ENCODE data around the gene NTRK2.

The NTRK2 gene

DNA sequence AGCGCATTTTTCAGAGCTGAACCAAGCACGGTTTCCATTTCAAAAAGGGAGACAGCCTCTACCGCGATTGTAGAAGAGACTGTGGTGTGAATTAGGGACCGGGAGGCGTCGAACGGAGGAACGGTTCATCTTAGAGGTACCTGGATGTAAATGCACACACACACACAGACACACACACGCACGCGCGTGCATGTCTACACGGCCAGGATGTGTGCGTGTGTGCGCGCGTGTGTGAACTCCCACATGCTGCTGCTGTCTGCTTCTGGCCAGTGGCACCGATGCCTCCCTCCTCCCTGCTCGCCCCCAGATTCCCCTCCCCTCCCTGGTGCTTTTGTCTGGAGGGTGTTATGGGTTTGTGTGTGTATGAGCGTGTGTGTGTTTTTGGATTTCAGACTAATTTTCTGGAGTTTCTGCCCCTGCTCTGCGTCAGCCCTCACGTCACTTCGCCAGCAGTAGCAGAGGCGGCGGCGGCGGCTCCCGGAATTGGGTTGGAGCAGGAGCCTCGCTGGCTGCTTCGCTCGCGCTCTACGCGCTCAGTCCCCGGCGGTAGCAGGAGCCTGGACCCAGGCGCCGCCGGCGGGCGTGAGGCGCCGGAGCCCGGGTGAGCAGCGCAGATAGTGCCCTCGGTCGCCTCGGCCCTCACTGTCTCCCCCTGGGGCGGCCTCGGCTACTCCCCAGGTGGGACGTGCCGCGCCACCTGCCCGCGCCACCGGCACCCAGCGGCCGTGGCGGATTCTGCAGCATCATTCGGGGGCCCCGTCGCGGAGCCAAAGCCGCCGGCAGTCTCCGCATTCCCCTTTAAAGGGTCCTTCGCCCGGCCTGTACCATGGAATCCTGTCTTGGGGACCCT, at the start of gene NTRK2:
TSS of gene NTRK2 (plus strand) at position 442 of the 850 bp plus-strand sequence. CDS start 1,020 bp downstream, outside the sequence.
- DNase-seq, result peak; percentile 43

DNA sequence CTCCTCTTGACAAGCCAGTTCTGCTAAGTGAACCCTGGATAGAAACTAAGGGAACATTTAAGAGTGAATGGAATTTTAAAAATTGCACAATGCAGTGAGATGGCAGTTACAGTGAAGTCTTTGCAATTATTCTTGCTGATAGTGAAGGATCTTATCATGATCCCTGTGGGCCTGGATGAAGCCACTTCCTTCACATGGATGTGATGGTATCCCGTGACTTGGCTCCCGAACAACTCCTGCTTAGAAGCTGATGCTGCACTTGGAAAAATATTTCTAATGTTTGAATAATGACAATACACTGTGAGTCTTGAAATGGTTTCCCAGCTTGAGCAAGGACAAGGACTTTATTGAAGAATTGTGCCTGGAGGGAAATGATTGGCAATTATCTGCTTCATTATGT, 49.2 kb upstream of the NTRK2 start:
- no peak for DNase-seq

DNA sequence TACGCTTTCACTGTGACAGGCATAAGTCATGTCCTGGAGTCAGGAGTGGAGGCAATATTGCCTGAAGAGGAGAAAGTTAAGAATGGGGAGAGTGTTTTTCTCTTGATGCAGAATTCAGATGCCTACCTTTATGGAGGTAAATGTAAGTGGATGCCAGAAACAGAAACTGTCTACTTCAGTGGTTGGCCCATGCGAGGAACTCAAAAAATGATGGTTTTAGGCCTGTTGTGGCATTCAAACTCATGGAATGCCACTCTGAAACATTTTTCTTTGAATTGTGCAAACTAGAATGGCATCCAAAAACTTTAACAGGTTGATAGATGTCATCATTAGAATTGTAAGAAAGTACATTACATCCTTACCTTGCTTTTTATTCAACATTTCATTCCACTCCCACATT, 47.7 kb upstream of the NTRK2 start:
- no peak for DNase-seq

DNA sequence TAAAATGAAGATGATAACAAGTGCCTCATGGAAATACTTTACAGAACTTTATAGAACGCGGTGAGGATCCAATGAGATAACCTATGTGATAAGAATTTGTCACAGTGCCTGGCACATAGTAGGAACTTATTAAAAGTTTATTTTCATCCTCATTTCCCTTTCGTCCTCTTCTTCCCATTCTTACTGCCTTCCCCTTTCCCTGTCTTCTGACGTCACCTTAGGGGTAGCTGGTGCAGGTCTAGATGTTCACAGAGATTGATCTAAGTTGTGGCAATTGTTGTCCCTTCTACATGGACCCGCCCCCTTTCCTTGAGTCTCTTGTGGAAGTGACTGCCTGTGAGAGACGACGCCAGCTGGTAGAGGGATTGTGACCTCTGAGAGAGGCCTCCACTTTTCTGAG, 46.5 kb upstream of the NTRK2 start:
- DNase-seq, result no peak

DNA sequence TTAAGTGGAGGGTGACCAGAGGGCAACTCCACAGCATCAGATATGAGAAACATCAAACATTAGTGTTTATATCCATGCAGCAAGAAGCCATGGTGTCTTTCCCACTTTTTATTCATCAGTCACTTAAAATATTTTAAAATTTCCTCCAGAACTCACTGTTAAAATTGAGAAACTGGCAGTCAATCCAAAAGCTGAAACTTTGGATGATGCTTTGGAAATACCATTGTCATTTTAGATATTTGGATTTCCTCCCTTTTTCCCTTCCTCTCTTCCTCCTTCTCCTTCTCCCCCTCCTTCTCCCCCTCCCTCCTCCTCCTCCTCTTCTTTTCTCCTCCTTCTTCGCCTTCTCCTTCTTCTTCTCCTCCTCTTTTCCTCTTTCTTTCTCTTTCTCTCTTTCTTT, 33.1 kb upstream of the NTRK2 start:
- no peak for DNase-seq

DNA sequence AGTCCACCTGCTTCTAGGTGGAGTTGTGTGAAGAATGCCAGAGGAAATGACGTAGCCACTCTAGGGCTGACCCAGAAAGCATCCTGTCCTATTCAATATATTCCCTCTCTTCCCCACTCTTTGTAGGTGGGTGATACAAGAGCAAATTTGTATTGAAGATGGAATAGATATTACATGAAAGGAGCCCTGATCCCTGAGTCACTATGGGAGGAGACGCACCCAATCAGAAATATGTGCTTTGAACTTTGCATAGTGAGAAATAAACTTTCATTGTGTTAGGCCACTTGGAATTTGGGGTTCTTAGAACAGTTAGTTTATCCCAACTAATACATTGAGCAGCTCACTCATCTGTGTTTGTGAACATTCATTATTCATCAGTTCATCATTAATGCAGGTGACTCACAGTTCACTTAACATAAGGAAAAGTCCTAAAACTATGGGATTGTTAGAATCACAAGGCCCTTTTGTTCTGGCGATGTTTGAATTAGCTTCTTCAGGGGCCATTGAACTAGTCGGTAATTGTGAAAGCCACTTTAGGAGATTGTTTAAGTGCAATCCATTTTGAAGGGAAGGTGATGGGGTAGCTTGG, 26.9 kb upstream of the NTRK2 start:
- DNase-seq, result no peak

DNA sequence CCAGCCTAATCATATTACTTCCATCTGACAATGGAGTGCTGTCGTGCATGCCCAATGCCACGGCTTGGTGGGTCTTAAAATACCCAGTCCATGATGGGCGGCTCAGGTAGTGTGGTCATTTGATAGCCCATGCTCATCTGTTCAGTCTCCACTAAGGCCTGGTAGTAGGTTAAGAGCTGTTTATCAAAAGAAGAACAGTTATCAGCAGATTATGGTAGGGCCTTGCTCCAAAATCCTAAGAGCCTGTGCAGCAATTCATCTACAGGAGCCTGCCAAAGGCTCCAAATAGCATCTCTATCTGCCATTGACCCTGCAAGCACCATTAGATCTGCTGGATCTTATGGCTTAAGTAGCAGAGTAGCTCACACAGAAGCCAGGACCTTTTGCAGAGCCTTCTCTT, 21.8 kb upstream of the NTRK2 start:
- no peak for DNase-seq

DNA sequence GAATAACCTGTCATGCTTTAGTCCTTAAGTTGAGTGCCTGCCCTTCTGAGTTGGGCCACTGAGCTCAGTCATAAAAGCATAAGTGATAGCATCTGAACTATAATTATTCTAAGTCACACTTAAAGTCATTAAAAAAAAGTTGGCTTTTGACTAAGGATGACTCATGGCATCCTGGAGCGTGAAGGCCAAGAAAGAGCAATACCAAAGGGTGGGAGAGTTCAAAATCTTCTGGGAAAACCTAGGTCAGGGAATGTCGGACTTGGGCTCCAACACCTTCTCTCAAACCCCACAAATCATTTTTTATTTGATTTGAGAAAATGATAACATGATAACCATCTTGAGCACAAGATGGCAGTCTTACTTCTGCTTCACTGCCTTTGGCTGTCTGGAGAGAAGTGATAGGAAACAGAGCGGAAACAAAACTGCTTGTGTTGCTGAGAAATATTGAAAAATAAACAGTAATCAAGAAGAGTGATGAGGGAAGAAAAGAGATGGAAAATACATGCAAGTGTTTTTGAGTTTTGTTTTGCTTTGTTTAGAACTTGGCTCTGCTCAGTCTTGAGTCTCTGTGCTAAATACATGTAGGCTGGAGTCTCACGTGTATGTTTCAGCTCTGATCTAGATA, 16.9 kb upstream of the NTRK2 start:
- no peak for DNase-seq

DNA sequence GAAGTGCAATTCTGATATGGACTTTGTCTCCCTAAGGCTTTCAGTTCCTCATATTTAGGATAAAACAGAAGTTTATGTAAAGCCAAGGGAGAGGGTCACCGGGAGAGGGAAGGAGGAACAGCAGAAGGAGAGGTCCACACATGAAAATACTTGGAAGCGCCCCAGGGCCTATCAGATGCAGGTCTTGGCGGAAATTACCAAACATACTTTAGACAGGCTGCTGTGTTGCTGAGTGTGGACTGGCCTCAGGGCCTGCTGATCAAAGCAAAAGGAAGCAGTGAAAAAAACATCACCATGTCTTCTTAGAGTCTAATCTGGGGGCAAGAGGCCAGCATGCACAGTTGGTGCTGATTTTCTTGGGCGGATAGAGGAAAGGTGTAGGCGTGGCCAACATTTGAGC, 14.1 kb upstream of the NTRK2 start:
- DNase-seq, result no peak

DNA sequence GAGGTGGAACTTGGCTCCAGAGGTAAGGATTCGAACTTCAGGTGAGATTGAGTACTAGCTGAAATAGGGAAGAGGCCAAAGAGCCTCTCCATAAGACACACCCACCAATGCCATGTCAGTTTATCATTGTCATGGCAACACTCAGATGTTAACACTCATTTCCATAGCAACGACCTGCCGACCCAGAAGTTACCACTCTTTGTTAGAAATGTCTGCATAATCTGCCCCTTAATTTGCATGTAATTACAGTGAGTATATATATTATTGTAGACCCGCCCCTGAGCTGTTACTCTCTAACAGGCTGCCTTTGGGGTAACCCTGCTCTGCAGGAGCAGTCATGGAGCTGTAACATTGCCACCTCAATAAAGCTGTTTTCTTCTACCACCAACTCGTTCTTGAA, 10.2 kb upstream of the NTRK2 start:
- no peak for DNase-seq

DNA sequence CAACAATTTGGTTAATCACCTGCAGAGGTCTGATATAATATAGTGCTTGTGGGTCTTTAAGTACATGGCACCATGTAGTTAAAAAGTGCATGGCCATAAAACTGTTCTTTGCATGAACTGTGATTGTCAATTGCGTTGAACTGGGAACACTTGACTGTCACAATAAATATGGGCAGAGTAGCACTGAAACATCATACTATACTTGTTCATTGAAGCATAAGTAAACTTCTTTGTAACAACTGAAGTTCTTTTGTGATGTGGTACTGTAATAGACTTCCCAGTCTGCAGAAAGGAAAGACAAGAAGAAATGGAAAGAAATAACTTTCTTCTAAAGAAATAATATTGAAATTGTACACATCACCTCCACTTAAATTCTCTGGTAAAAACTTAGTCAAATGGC, 9.8 kb upstream of the NTRK2 start:
- DNase-seq, result no peak

DNA sequence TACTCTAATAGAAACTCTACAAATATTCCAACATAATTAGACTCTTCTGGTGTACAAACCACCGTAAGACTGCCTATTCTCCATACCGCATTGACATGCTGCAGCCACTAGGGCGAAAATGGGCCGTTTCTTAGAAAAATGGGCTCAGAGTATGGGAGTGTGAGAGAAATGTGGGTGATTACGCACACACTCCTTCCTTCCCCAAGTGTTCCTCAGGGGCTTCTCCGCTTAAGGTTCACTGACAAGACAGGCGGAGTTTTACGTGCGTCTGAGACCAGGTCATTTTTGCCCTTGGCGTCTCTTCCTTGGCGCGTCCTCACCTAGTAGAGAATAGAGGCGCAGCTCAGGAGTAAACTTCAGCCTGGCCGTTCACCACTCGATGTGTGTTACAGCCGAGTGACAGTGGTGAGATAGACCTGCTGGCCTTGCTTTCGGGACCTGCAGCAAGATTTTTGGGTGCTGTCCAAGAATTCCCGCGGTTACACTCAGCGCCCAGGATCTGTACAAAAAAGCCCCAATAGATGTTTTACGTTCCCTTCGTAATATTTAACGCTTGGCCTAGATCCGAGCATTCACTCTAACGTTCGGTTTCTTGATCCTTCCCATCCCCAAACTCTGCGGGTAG, 1.8 kb upstream of the NTRK2 start:
- peak; percentile 44 for DNase-seq

DNA sequence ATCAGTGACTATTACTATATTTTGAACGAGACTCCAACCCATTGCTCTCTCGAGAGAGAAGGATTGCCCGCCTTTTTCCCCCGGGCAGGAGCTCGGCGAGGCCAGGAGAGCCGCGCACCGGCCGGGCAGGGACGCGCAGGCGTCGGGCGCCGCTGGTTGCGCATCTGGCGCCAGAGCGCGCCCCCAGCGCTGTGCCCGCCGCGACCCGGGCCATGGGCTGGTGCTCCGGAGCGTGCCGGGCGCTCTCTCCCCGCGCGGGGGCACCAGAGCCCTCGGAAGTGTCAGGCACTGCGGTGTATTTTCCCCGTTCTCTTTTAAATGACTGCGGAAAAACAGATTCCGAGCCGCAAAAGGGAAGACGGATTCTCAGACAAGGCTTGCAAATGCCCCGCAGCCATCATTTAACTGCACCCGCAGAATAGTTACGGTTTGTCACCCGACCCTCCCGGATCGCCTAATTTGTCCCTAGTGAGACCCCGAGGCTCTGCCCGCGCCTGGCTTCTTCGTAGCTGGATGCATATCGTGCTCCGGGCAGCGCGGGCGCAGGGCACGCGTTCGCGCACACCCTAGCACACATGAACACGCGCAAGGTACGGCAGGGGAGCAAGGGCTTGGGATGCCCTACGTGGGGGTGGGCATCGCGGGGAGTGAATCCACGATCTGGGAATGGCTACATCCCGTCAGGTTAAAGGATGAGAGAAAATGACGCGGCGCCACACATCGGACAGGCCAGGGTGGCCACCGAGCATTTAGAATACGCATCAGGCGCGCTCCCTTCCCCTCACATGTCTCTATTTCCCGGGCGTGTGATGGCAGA, 1.1 kb upstream of the NTRK2 start:
- DNase-seq, result peak; percentile 73

DNA sequence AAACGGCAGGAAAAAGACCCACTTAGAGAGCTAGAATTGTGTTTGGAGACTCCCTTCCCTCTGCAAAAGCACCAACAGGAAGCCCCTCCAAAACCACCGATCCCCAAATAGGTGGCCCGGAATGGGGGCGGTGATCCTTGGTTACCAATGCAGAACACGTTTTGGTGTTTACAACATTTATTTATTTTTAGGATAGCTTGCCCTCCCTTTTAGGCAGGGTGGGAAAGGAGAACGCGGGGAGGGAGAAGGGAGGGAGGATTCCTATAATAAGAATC, 579 bp upstream of the NTRK2 start:
- no peak for DNase-seq

DNA sequence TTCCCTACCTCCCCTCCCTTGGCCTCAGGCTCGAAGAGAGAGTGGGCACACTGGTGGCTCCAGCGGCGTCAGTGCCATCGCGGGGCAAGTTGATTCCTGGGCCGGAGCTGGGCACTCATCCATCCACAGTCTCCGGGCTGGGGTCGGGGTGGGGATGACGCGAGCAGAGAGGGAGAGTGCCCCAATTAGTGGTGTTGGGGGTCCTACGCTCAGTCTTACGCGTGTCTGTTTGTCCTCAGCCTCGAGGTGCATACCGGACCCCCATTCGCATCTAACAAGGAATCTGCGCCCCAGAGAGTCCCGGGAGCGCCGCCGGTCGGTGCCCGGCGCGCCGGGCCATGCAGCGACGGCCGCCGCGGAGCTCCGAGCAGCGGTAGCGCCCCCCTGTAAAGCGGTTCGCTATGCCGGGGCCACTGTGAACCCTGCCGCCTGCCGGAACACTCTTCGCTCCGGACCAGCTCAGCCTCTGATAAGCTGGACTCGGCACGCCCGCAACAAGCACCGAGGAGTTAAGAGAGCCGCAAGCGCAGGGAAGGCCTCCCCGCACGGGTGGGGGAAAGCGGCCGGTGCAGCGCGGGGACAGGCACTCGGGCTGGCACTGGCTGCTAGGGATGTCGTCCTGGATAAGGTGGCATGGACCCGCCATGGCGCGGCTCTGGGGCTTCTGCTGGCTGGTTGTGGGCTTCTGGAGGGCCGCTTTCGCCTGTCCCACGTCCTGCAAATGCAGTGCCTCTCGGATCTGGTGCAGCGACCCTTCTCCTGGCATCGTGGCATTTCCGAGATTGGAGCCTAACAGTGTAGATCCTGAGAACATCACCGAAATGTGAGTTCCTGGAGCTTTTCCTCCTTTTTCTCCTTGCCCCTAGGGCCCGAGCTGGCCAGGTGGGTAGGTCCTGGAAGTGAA, 861 bp downstream of the NTRK2 start:
- peak; percentile 12 for DNase-seq

DNA sequence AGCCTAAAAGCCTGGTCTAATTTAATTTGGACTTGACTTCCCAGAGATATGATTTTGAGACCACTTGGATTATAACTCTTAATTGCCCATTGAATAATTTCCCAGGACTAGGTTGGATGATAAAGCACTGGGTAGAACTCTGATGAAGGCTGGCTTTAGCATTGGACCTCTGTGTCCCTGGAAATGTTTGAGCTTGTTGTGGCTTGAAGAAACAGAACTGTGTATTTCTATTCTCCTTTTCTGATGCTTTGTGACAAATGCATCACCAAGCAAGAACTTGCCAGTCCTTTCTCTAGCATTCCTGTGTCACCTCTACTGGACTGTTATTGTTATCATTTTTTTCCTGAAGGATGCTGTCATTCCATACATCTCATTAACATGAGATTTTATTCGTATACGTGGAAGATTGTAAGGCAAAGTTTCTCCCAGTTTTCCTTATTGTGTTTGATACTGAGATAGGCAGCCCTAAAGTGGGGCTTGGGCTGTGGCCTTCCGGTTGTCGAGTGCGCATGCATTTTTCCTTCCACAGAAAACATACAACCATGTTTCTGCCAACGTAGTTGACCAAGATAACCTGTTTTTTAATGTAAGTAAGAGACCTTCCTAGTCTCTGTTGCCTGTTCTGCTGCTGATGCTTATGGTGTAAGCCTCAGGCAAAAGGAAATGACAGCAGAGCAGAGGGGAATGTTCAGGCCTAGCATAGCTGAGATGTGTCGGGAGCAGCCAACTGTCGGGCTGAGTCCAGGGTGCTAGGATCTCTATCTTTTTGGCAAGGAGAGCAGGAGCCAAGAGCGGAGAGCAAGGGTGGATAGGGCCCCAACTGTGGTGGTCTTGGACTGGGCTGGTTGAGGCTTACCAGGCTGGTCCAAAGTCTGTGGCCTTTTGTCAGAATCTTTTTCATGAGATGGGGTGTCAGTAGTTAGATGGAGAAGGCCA, 2.3 kb downstream of the NTRK2 start:
- DNase-seq, result no peak

DNA sequence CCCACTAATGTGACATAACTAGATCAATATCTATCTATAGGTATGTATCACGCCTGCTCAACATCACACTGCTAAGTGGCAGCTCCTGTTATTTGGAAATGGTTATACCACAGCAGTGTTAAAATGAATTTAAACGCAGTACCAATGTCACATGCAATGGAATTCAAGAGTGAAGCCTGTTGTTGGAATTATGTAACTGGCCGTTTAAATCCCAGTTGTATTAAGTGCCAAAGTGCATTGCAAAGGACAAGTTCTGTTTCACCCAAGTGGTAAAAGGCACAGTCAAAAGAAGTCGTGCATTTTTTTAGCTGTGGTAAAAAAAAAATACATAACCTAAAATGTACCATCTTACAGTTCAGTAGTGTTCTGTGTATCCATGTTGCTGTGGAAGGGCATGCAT, 4.3 kb downstream of the NTRK2 start:
- DNase-seq, result no peak

DNA sequence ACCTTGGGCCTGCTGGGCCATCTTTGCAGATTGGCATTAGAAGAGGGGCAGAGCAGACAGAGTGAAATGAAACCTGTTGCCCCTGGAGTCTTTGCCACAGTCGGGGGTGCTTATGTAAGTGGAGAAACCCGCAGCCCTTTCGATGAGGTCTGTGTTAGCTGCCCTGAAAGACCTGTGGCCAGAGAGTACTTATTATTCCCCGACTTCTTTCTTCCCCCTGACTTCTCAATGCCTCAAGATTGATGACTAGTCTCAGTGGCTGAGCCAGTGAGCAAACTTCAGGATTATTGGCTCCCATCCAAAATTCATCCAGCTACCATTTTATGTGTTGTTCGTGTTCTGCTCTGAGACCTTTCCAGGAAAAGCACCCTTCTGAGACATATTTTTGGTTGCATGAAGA, 7.6 kb downstream of the NTRK2 start:
- DNase-seq, result no peak

DNA sequence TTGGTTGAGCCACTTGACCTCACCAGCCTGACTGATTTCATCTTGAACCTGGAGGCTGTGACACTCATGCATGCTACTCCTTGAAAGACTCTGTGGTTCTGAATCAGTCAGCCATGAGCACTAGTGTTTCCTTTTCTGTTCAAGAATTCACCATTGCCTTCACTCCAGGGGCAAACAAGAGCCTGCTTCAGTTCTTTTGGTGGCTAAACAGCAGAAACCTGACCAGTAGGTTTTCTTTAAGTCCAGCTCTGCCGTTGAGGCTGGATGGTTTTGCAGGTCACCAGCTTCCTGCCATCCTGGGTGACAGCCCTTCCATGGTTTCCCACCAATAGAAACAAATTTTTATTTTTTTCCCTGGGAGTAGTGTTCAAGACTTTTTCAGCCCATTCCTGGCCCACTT, 10.0 kb downstream of the NTRK2 start:
- no peak for DNase-seq

DNA sequence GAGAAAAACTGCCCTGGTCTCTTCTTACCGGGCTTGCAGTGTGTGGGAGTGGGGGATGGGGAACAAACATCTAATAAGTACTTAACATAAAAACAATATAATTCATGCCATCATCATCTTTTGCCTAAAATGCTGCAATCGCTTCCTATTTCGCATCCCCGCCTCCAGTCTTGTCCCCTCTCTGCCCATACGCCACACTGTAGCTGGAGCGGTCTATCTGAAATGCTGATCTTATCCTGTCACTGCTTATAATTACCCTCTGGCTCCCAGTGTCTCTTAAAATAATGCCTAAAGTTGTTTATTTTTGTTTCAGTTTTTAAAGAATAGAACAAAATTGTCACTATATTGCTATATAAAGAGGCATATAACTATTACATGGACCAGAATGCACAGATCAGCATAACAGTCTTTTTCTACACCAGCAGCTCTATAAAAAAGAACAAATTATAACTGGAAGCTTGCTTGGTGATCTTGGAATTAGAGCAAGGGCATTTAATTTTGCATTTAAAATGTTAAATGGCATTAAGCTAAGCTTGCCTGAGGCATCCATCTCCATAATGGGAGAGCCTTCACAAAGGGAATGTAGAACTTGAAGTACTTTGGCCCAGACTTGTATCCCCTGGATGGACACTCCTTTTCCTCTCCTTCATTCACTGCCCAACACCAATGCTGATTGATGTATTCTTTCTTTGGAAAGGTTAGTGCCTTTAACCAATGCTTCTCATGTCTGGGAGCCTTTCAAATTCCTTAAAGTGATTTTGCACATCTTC, 12.2 kb downstream of the NTRK2 start:
- no peak for DNase-seq

Measured in fibroblast of skin of right biceps (primary cell).